Heart right ventricle (tissue), 16 donors: ENCODE measurements around the gene DDTL. TPM values are rescaled to one million over a fixed set of nuclear protein-coding genes. Genes with fewer than 3 reads are reported as not detected.
"Not testable (repeated sequence)": the region's sequence is repeated elsewhere in the genome, so short reads cannot be mapped to it uniquely, and the experiment has no call there.

Source experiments
- ATAC-seq, 8 donors: fragments of 200-7000 bp; cut with Tn5 transposase; one replicate each; pipeline ENCODE4 v1.9.1; 2020; ENCODE audit warnings: mild to moderate bottlenecking in 8 of 8, moderate library complexity in 8 of 8, moderate number of reproducible peaks in 1 of 8
- DNase-seq, 2 donors: peaks; one replicate each; pipeline ENCODE4 v3.0.0-alpha.2; 2020
- H3K27ac ChIP-seq, 10 donors: fragments of 200-600 bp; sonication (generic) in 2 of 10; one replicate each; pipeline versions ENCODE4 v1.5.0 to v1.8.0; 2020 to 2022; ENCODE audit warnings: mild to moderate bottlenecking in 3 of 10
- H3K27me3 ChIP-seq, 7 donors: fragments of 200-600 bp; one replicate each; pipeline ENCODE4 v1.8.0; 2021 to 2022; ENCODE audit warnings: mild to moderate bottlenecking in 2 of 7
- H3K36me3 ChIP-seq, 9 donors: fragments of 200-600 bp; sonication (generic) in 1 of 9; one replicate each; pipeline versions ENCODE4 v1.5.0 to v1.8.0; 2020 to 2022; ENCODE audit warnings: mild to moderate bottlenecking in 2 of 9
- H3K4me1 ChIP-seq, 9 donors: fragments of 200-600 bp; sonication (generic) in 1 of 9; one replicate each; pipeline versions ENCODE4 v1.5.0 to v1.8.0; 2020 to 2022; ENCODE audit warnings: mild to moderate bottlenecking in 4 of 9
- H3K4me3 ChIP-seq, 10 donors: fragments of 200-600 bp; sonication (generic) in 2 of 10; one replicate each; pipeline versions ENCODE4 v1.5.0 to v1.8.0; 2020 to 2022; ENCODE audit warnings: mild to moderate bottlenecking in 7 of 10, moderate library complexity in 2 of 10
- H3K9me3 ChIP-seq, 11 donors: fragments of 200-600 bp in 10 of 11; sonication (generic) in 2 of 11; one replicate each; pipeline versions ENCODE4 v1.5.0 to v1.8.0; 2013 to 2022; ENCODE audit warnings: mild to moderate bottlenecking in 2 of 11, control low read depth in 1 of 11, moderate library complexity in 1 of 11
- WGBS, 2 donors: extraction: QIAGEN DNeasy Blood & Tissue Kit; methylation state at CpG; one replicate each; pipeline ENCODE4 v1.1.7; 2013; ENCODE audit warnings: inconsistent platforms in 1 of 2; 5-methylcytosine and 5-hydroxymethylcytosine counted together
- intact Hi-C, 10 donors: fragments of 100-400 bp; cut with DNase I; formaldehyde crosslinking; loops; one replicate each; pipeline versions ENCODE4 v1.11.1 to v1.14.2; 2022
- polyA plus RNA-seq, 2 donors: library from polyadenylated mRNA; stranded (reverse); fragments of 200-250 nt; gene quantifications; one replicate each; pipeline ENCODE4 v1.2.3, GENCODE V29; 2013
- total RNA-seq, 10 donors: library from RNA; stranded (reverse); fragmentation: NEBNext Ultra II Directional in 3 of 10; extraction: Animal tissue kit (Norgen Biotek cat#: 25700) in 3 of 10; gene quantifications; one replicate each; pipeline versions ENCODE4 v1.2.1 to v1.2.4, GENCODE V29; 2021 to 2023
- TF ChIP-seq, protein P1 (sequence below), 9 donors: fragments of 200-600 bp; sonication (generic) in 2 of 9; IDR thresholded peaks; one replicate each; pipeline versions ENCODE4 v1.5.0 to v1.8.0; 2021 to 2022; ENCODE audit warnings: antibody characterized with exemption in 9 of 9, mild to moderate bottlenecking in 5 of 9, moderate library complexity in 1 of 9
- donor health status: Arrhythmogenic right ventricular cardiomyopathy.
- donor health status: ischemic (EF 13 %, LVEDD 7.1; RV severe dilation, severe dysfunction).
- donor health status: healthy with polysubstance abuse.
- donor health status: DM: no; HTN: yes; CAD: no.
- donor health status: DM: no; HTN: no; CAD: no.
- donor health status: ischemic (EF 25% LVEDD 6.9; RV normal size, moderate dysfunction).
- donor health status: ischemic (EF 25% LVEDD 5.7; RV mildly dilated, moderate dysfunction).
- donor health status: healthy.
- donor health status: DM: yes; HTN: yes; CAD: no.
- donor health status: Ischemic cardiomyopathy.
- donor health status: ischemic (EF 35%, LVEDD 5.7; RV mildly dilated, moderate dysfunction).
- donor health status: nonischemic (EF 11% LVEDD 7.7; RV severe dilation, severe dysfunction).
- donor health status: DM: yes; HTN: yes; CAD: no.
- donor health status: PGD.
- donor health status: ischemic (EF 29% LVEDD 5.4; RV normal size, mild dysfunction).
- donor health status: nonischemic (EF 23%, LVEDD 6.1; RV moderate dilation, normal function).

The DDTL gene
- total and polyA plus RNA-seq, 12 donors = 0.99 to 4.9 (median 2.9) TPM; not detected in 5

- Histone ChIP-seq H3K4me3 (no peak overlapping the region), H3K36me3 (no peaks in the 10 kb centered on the region), H3K9me3 (no peaks in the 10 kb centered on the region), H3K27me3 (no peaks in the 10 kb centered on the region), H3K4me1 (no peaks in the 10 kb centered on the region), H3K27ac (no peak overlapping the region)
- DNase-seq (no peak), ATAC-seq (no peak)
- TF ChIP-seq, protein P1, sequence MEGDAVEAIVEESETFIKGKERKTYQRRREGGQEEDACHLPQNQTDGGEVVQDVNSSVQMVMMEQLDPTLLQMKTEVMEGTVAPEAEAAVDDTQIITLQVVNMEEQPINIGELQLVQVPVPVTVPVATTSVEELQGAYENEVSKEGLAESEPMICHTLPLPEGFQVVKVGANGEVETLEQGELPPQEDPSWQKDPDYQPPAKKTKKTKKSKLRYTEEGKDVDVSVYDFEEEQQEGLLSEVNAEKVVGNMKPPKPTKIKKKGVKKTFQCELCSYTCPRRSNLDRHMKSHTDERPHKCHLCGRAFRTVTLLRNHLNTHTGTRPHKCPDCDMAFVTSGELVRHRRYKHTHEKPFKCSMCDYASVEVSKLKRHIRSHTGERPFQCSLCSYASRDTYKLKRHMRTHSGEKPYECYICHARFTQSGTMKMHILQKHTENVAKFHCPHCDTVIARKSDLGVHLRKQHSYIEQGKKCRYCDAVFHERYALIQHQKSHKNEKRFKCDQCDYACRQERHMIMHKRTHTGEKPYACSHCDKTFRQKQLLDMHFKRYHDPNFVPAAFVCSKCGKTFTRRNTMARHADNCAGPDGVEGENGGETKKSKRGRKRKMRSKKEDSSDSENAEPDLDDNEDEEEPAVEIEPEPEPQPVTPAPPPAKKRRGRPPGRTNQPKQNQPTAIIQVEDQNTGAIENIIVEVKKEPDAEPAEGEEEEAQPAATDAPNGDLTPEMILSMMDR (IDR thresholded peaks at IDR 0.05) = no peak
- WGBS, 2 donors = 89 to 94% methylated on average over 3 of the region's 3 CpGs
- intact Hi-C loops = loop anchor here in 1 of 10 donors (10.0 kb wide), 1 partner anchor 52 kb away; no protein-coding TSS in a partner anchor
Observed at GRCh38 chr22:23997092-23997491, 30.4 kb downstream of the DDTL start.

DNA sequence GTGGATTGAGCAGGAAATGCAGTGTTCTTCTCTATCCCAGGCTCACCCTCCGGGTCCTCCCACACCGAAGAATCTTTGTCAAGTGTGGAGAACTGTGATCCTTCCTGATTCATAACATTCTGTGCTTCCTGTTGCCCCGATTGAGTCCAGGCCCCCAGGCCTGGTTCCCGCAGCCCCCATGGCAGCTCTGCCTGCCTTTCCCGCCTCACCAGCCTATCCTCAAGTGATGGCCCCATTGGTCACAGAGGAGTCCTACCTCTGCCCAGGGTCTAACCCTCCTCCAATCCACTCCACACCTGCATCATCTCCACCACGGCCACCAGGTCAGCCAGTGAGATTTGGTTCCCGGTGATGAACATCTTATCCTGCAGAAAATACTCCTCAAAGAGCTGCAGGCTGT lies 33.1 kb downstream of the DDTL start:
- not testable (repeated sequence) for H3K4me1 ChIP-seq, H3K27ac ChIP-seq, H3K4me3 ChIP-seq, H3K27me3 ChIP-seq, H3K9me3 ChIP-seq, H3K36me3 ChIP-seq, DNase-seq
- 71 to 73% methylated on average over 7 of the region's 7 CpGs for WGBS, 2 donors
- intact Hi-C loops = loop anchor here in 5 of 10 donors (5.0 to 10.0 kb wide), 4 partner anchors 55 to 175 kb away; no protein-coding TSS in a partner anchor
- peak in 1 of 8 donors; percentile 2 for ATAC-seq

DNA sequence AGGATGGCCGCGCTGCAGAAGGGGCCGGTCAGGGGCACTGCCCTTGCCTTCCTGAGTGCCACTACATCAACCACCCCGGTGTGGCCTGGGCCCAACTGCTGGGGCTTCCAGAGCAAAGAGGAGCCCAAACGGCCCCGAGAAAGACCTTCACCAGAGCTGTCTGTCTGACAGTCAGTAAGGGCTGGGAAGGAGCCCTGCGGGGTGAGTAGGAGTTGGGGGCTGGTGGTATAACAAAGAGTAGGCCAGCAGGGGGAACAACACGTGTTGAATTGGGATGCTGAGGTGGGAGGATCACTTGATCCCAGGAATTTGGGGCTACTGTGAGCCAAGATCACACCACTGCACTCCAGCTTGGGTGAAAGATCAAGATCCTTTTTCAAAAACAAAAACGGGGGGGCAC lies 34.6 kb downstream of the DDTL start:
- ATAC-seq (no peak), DNase-seq (no peak)
- 73 to 85% methylated on average over 6 to 9 of the region's 9 CpGs for WGBS, 2 donors
- Histone ChIP-seq H3K36me3 (no peaks in the 10 kb centered on the region), H3K9me3 (no peaks in the 10 kb centered on the region), H3K4me1 (peaks cover 0 to 18% (median 11%) of the 10 kb centered on the region in 9 donors), H3K27ac (no peak overlapping the region), H3K4me3 (no peak overlapping the region), H3K27me3 (no peaks in the 10 kb centered on the region)
- TF ChIP-seq, protein P1 (IDR thresholded peaks at IDR 0.05) = no peak
- intact Hi-C loops = loop anchor here in 5 of 10 donors (5.0 to 10.0 kb wide), 3 partner anchors 64 to 173 kb away; no protein-coding TSS in a partner anchor

DNA sequence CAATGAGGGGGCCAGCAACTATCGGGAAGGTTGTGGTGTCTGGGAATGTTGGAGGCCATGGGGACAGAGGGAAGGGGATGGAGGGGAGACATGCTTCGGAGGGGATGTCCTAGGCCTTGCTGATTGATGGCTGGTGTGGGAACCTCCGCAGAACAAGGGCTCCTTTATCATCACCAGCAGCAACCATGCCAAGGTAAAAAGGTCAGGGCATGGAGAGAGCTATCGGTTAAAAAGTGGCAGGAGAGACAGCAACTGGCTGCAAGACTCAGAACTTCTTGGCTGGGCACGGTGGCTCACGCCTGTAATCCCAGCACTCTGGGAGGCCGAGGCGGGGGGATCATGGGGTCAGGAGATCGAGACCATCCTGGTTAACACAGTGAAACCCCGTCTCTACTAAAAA lies 35.6 kb downstream of the DDTL start:
- H3K9me3 ChIP-seq = no peaks in the 10 kb centered on the region
- H3K4me1 ChIP-seq = peaks cover 0 to 18% (median 11%) of the 10 kb centered on the region in 9 donors
- ATAC-seq (peak in 1 of 8 donors; percentile 28), DNase-seq (no peak)
- no peak overlapping the region for H3K27ac ChIP-seq
- no peak overlapping the region for H3K4me3 ChIP-seq
- TF ChIP-seq, protein P1 (IDR thresholded peaks at IDR 0.05) = no peak
- 54 to 63% methylated on average over 10 of the region's 10 CpGs for WGBS, 2 donors
- H3K27me3 ChIP-seq = no peaks in the 10 kb centered on the region
- intact Hi-C loops = loop anchor here in 5 of 10 donors (5.0 to 10.0 kb wide), 3 partner anchors 65 to 173 kb away; no protein-coding TSS in a partner anchor
- H3K36me3 ChIP-seq = no peaks in the 10 kb centered on the region

DNA sequence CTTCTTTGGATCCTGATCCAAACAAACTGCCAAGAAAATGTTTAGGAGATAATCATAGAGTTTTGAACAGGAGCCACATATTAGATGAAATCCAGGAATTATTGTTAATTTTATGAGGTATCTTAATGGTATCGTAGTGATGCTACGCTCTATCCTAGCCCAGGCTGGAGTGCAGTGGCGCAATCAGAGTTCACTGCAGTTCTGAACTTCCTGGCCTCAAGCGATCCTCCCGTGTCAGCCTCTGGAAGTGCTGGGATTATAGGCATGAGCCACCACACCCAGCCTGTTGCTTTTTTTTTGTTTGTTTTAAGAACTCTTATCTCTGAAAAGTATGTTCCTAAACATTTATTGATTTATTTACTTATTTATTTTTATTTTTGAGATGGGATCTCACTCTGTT lies 36.2 kb downstream of the DDTL start:
- ATAC-seq (no peak), DNase-seq (no peak)
- TF ChIP-seq, protein P1 (IDR thresholded peaks at IDR 0.05) = no peak
- intact Hi-C loops = loop anchor here in 5 of 10 donors (5.0 to 10.0 kb wide), 3 partner anchors 66 to 172 kb away; no protein-coding TSS in a partner anchor
- Histone ChIP-seq H3K9me3 (no peaks in the 10 kb centered on the region), H3K4me1 (peaks cover 0 to 18% (median 11%) of the 10 kb centered on the region in 9 donors), H3K36me3 (no peaks in the 10 kb centered on the region), H3K27me3 (no peaks in the 10 kb centered on the region), H3K4me3 (no peak overlapping the region), H3K27ac (no peak overlapping the region)
- 77 to 87% methylated on average over 5 of the region's 5 CpGs for WGBS, 2 donors
